ENCODE data around the gene H3-3A.

H3-3A gene

GRCh38 chr1:226047495-226047894 is 15.0 kb upstream of the H3-3A start:
- Histone ChIP-seq H3K36me3 (replicated peaks; ENCODE audit: insufficient read depth, low read length) (no peaks in the 10 kb centered on the region), H3K9ac (ENCODE audit: low read length) (no peak overlapping the region), H3K4me2 (ENCODE audit: low read depth, low read length) (no peak overlapping the region), H3K9me3 (replicated peaks; ENCODE audit: insufficient read depth, low read length) (no peaks in the 10 kb centered on the region), H3K79me2 (ENCODE audit: low read length) (no peaks in the 10 kb centered on the region), H4K20me1 (ENCODE audit: insufficient read depth, low read length) (no peaks in the 10 kb centered on the region), H3K4me3 (ENCODE audit: low read length) (no peak overlapping the region), H3K9me2 (replicated peaks; ENCODE audit: insufficient read depth, low read length) (no peaks in the 10 kb centered on the region), H3F3A (ENCODE audit: insufficient read depth, low read length) (no peaks in the 10 kb centered on the region), H3K4me1 (ENCODE audit: low read length) (no peaks in the 10 kb centered on the region), H3K27me3 (replicated peaks; ENCODE audit: insufficient read depth, low read length) (no peaks in the 10 kb centered on the region), H2AFZ (ENCODE audit: low read length) (no peak overlapping the region), H3K27ac (ENCODE audit: low read length) (no peak overlapping the region)
- TF ChIP-seq CTCF (IDR thresholded peaks at IDR 0.05; ENCODE audit: low read length): no peak
- no peak for TF ChIP-seq EZH2 (optimal IDR thresholded peaks at IDR 0.05; ENCODE audit: low read depth, low read length)
- TF ChIP-seq EZH2phosphoT487 (IDR thresholded peaks at IDR 0.05; ENCODE audit: low read length): no peak
- DNase-seq: no peak

- H2AFZ ChIP-seq (ENCODE audit: low read length): no peak overlapping the region
- no peaks in the 10 kb centered on the region for H4K20me1 ChIP-seq (ENCODE audit: insufficient read depth, low read length)
- H3K79me2 ChIP-seq (ENCODE audit: low read length): no peaks in the 10 kb centered on the region
- H3K9ac ChIP-seq (ENCODE audit: low read length): no peak overlapping the region
- TF ChIP-seq EZH2phosphoT487 (IDR thresholded peaks at IDR 0.05; ENCODE audit: low read length) (no peak), EZH2 (optimal IDR thresholded peaks at IDR 0.05; ENCODE audit: low read depth, low read length) (no peak), CTCF (IDR thresholded peaks at IDR 0.05; ENCODE audit: low read length) (no peak)
- H3K9me2 ChIP-seq (replicated peaks; ENCODE audit: insufficient read depth, low read length): no peaks in the 10 kb centered on the region
- H3K4me3 ChIP-seq (ENCODE audit: low read length): no peak overlapping the region
- H3K4me1 ChIP-seq (ENCODE audit: low read length): no peaks in the 10 kb centered on the region
- DNase-seq: no peak
- H3K9me3 ChIP-seq (replicated peaks; ENCODE audit: insufficient read depth, low read length): no peaks in the 10 kb centered on the region
- no peaks in the 10 kb centered on the region for H3F3A ChIP-seq (ENCODE audit: insufficient read depth, low read length)
- no peak overlapping the region for H3K27ac ChIP-seq (ENCODE audit: low read length)
- no peak overlapping the region for H3K4me2 ChIP-seq (ENCODE audit: low read depth, low read length)
- no peaks in the 10 kb centered on the region for H3K36me3 ChIP-seq (replicated peaks; ENCODE audit: insufficient read depth, low read length)
- no peaks in the 10 kb centered on the region for H3K27me3 ChIP-seq (replicated peaks; ENCODE audit: insufficient read depth, low read length)
Observed at GRCh38 chr1:226048886-226049285, 13.6 kb upstream of the H3-3A start.

- no peak for TF ChIP-seq EZH2phosphoT487 (IDR thresholded peaks at IDR 0.05; ENCODE audit: low read length)
- TF ChIP-seq EZH2 (optimal IDR thresholded peaks at IDR 0.05; ENCODE audit: low read depth, low read length): no peak
- no peak for TF ChIP-seq CTCF (IDR thresholded peaks at IDR 0.05; ENCODE audit: low read length)
- H4K20me1 ChIP-seq (ENCODE audit: insufficient read depth, low read length): no peaks in the 10 kb centered on the region
- H3K9me2 ChIP-seq (replicated peaks; ENCODE audit: insufficient read depth, low read length): no peaks in the 10 kb centered on the region
- no peaks in the 10 kb centered on the region for H3K36me3 ChIP-seq (replicated peaks; ENCODE audit: insufficient read depth, low read length)
- no peaks in the 10 kb centered on the region for H3K79me2 ChIP-seq (ENCODE audit: low read length)
- H3K9ac ChIP-seq (ENCODE audit: low read length): no peak overlapping the region
- no peaks in the 10 kb centered on the region for H3K9me3 ChIP-seq (replicated peaks; ENCODE audit: insufficient read depth, low read length)
- DNase-seq: no peak
- H3K4me1 ChIP-seq (ENCODE audit: low read length): peaks cover 4% of the 10 kb centered on the region; the same call in 1 of the 2 replicates
- H3F3A ChIP-seq (ENCODE audit: insufficient read depth, low read length): peaks cover 4% of the 10 kb centered on the region
- H3K4me2 ChIP-seq (ENCODE audit: low read depth, low read length): no peak overlapping the region
- no peaks in the 10 kb centered on the region for H3K27me3 ChIP-seq (replicated peaks; ENCODE audit: insufficient read depth, low read length)
- H3K4me3 ChIP-seq (ENCODE audit: low read length): no peak overlapping the region
- no peak overlapping the region for H3K27ac ChIP-seq (ENCODE audit: low read length)
- no peak overlapping the region for H2AFZ ChIP-seq (ENCODE audit: low read length)
Observed at GRCh38 chr1:226050133-226050532, 12.4 kb upstream of the H3-3A start.
